Esophagus muscularis mucosa (tissue), 4 donors: ENCODE data around the gene HPD. TPM values are rescaled to one million over a fixed set of nuclear protein-coding genes. Genes with fewer than 3 reads are reported as not detected.

Experiments
- DNase-seq: peaks from one replicate; pipeline ENCODE4 v3.0.0-alpha.2; 2017; ENCODE audit errors: extremely low spot score
- H3K27ac ChIP-seq, 4 donors: fragments of 200-600 bp; sonication (generic); replicated peaks in 1 of 4; 1 replicate in 3 of 4; 2 replicates in 1 of 4; pipeline ENCODE4 v1.5.1; 2016 to 2019; ENCODE audit warnings: mild to moderate bottlenecking in 1 of 4
- H3K27me3 ChIP-seq, 4 donors: fragments of 200-600 bp; sonication (generic); one replicate each; pipeline versions ENCODE4 v1.5.1 to v1.6.0; 2016 to 2019
- H3K36me3 ChIP-seq, 4 donors: fragments of 200-600 bp; sonication (generic); one replicate each; pipeline ENCODE4 v1.5.1; 2016 to 2019
- H3K4me1 ChIP-seq, 4 donors: fragments of 200-600 bp; sonication (generic); one replicate each; pipeline ENCODE4 v1.5.1; 2016 to 2019
- H3K4me3 ChIP-seq, 4 donors: fragments of 200-600 bp; sonication (generic); 1 replicate in 2 of 4; 2 replicates in 2 of 4; pipeline ENCODE4 v1.5.1; 2016 to 2019; ENCODE audit warnings: mild to moderate bottlenecking in 4 of 4, moderate library complexity in 1 of 4
- H3K9me3 ChIP-seq, 4 donors: fragments of 200-600 bp; sonication (generic); 1 replicate in 3 of 4; 2 replicates in 1 of 4; pipeline ENCODE4 v1.5.1; 2016 to 2019
- EP300 ChIP-seq: sonication (generic); formaldehyde crosslinking; IDR thresholded peaks from one replicate; pipeline ENCODE4 v1.6.1; 2017; ENCODE audit warnings: antibody characterized with exemption
- POLR2A ChIP-seq: fragments of 450-650 bp; IDR thresholded peaks from one replicate; pipeline ENCODE4 v1.6.1; 2017; ENCODE audit warnings: antibody characterized with exemption, moderate library complexity, mild to moderate bottlenecking, low read depth
- POLR2AphosphoS5 ChIP-seq, 2 donors: sonication (generic); formaldehyde crosslinking; IDR thresholded peaks; one replicate each; pipeline ENCODE4 v1.6.1; 2017; ENCODE audit warnings: antibody characterized with exemption in 2 of 2
- WGBS: methylation state at CpG from one replicate; pipeline ENCODE4 v1.1.5; 2018; 5-methylcytosine and 5-hydroxymethylcytosine counted together
- intact Hi-C: fragments of 100-400 bp; cut with DNase I; formaldehyde crosslinking; loops from one replicate; pipeline ENCODE4 v1.15.1; 2023
- total RNA-seq, 4 donors: library from RNA; depleted of rRNA; stranded (reverse); fragments of >200 nt; gene quantifications; one replicate each; pipeline versions ENCODE4 v1.1.0 to v1.2.1, GENCODE V29; 2016
- TF ChIP-seq, protein P1 (sequence below), 3 experiments: fragments of 200-600 bp in 2 of 3; fragments of 450-650 bp in 1 of 3; sonication (generic) in 2 of 3; IDR thresholded peaks; one replicate each; pipeline ENCODE4 v1.5.1; 2017 to 2019; ENCODE audit warnings: antibody characterized with exemption in 3 of 3, mild to moderate bottlenecking in 2 of 3, moderate library complexity in 1 of 3

The HPD gene
- total RNA-seq, 4 donors from 2014 or later, result 0.65 to 3.3 (median 1.3) TPM

DNA sequence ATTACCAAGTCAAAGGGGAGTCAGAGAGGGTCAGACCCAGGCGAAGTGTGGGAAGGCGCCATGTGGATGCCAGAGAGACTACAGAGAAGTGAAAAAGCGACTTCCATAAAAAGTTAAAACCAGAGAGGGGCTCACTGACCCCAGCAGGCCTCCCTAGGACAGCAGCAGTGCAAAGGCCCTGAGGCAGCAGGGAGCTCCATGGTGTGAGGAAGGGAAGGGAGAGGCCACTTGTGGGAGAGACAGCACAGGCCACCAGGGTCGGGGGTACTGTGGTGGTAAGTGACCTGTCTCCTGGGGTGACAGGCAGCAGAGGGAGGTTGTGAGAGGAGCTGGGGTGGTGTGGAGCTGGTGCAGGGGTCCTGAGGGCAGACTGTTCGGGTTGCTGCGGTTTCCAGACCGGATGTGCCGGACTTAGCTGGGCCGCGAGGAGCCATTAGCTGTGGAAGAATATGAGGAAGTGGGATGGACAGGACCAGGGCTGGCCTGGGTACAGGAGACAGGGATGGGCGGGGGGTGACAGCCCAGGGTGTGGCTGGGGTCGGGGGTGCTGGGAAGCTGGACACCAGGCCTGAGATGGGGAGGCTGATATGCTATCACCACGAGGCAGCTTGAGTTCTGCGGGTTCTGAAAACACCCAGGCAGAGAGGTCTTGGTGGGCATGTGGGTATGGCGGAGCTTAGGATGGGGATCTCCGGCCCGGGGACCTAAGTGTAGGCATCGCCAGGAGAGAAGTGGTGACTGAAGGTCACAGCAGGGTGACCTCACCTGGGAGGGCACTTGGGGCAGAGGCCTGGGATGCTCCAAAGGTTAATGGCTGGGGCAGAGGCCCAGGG is 32.1 kb downstream of the HPD start:
- no peaks in the 10 kb centered on the region for H3K9me3 ChIP-seq
- no peak for DNase-seq
- H3K36me3 ChIP-seq, result peaks cover 53 to 100% (median 89%) of the 10 kb centered on the region in 4 donors
- TF ChIP-seq, protein P1, sequence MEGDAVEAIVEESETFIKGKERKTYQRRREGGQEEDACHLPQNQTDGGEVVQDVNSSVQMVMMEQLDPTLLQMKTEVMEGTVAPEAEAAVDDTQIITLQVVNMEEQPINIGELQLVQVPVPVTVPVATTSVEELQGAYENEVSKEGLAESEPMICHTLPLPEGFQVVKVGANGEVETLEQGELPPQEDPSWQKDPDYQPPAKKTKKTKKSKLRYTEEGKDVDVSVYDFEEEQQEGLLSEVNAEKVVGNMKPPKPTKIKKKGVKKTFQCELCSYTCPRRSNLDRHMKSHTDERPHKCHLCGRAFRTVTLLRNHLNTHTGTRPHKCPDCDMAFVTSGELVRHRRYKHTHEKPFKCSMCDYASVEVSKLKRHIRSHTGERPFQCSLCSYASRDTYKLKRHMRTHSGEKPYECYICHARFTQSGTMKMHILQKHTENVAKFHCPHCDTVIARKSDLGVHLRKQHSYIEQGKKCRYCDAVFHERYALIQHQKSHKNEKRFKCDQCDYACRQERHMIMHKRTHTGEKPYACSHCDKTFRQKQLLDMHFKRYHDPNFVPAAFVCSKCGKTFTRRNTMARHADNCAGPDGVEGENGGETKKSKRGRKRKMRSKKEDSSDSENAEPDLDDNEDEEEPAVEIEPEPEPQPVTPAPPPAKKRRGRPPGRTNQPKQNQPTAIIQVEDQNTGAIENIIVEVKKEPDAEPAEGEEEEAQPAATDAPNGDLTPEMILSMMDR (IDR thresholded peaks at IDR 0.05), result no peak
- TF ChIP-seq POLR2AphosphoS5 (IDR thresholded peaks at IDR 0.05), result no peak
- TF ChIP-seq POLR2A, result no peak
- TF ChIP-seq EP300, result no peak
- no peak overlapping the region for H3K4me3 ChIP-seq
- H3K4me1 ChIP-seq, result peaks cover 0 to 28% (median 15%) of the 10 kb centered on the region in 4 donors
- 87% methylated on average over 18 of the region's 18 CpGs for WGBS
- no peaks in the 10 kb centered on the region for H3K27me3 ChIP-seq
- intact Hi-C loops, result no loop called here
- no peak overlapping the region for H3K27ac ChIP-seq

DNA sequence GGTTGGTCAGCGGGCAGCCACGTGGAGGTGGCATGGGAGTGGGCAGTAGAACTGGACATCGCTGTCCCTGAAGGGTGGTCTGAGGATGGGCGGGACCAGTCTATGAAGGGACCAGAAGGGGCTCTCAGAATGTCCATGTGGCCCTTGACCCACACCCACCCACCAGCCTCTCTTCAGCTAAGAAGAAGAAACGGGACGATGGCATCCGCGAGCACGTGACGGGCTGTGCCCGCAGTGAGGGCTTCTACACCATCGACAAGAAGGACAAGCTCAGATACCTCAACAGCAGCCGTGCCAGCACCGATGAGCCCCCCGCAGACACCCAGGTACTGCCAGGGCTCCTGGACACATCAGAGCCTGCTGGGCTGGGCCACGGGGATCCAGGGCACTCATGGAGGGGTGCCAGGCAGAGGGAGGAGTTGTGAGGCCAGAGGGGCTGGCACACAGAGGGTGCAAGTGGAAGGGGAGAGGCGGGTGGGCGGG is 33.6 kb downstream of the HPD start:
- H3K27me3 ChIP-seq, result no peaks in the 10 kb centered on the region
- H3K9me3 ChIP-seq, result no peaks in the 10 kb centered on the region
- peaks cover 52 to 100% (median 90%) of the 10 kb centered on the region in 4 donors for H3K36me3 ChIP-seq
- DNase-seq, result no peak
- no peak overlapping the region for H3K27ac ChIP-seq
- TF ChIP-seq POLR2AphosphoS5 (IDR thresholded peaks at IDR 0.05) (no peak), EP300 (no peak), POLR2A (no peak)
- TF ChIP-seq, protein P1 (IDR thresholded peaks at IDR 0.05), result no peak
- 94% methylated on average over 18 of the region's 18 CpGs for WGBS
- H3K4me3 ChIP-seq, result no peak overlapping the region
- intact Hi-C loops, result no loop called here
- peaks cover 0 to 26% (median 15%) of the 10 kb centered on the region in 4 donors for H3K4me1 ChIP-seq

DNA sequence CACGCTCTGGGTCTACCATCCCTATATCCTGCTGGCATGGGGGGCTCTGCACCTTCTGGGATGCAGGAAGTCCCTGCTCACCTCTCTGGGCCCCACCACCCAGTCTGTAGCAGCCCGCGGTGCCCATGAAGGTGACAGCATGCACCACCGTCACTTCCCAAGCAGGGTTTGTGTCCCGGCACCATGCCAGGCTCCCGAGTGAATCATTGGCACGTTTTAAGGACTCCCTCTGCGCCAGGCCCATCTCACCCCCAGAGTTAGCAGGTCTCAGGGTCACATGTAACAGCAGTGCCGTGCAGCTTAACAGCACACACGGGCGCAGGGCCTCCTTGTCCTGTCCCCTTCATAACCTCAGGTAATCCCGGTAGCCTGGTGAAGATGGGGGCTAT is 34.9 kb downstream of the HPD start:
- WGBS, result 68% methylated on average over 9 of the region's 12 CpGs
- intact Hi-C loops, result no loop called here
- Histone ChIP-seq H3K27me3 (no peaks in the 10 kb centered on the region), H3K27ac (no peak overlapping the region), H3K4me1 (peaks cover 0 to 12% (median 8%) of the 10 kb centered on the region in 4 donors), H3K9me3 (no peaks in the 10 kb centered on the region), H3K36me3 (peaks cover 64 to 100% (median 90%) of the 10 kb centered on the region in 4 donors), H3K4me3 (no peak overlapping the region)
- DNase-seq, result no peak
- TF ChIP-seq EP300 (no peak), POLR2A (no peak), POLR2AphosphoS5 (IDR thresholded peaks at IDR 0.05) (no peak)
- TF ChIP-seq, protein P1 (IDR thresholded peaks at IDR 0.05), result no peak

DNA sequence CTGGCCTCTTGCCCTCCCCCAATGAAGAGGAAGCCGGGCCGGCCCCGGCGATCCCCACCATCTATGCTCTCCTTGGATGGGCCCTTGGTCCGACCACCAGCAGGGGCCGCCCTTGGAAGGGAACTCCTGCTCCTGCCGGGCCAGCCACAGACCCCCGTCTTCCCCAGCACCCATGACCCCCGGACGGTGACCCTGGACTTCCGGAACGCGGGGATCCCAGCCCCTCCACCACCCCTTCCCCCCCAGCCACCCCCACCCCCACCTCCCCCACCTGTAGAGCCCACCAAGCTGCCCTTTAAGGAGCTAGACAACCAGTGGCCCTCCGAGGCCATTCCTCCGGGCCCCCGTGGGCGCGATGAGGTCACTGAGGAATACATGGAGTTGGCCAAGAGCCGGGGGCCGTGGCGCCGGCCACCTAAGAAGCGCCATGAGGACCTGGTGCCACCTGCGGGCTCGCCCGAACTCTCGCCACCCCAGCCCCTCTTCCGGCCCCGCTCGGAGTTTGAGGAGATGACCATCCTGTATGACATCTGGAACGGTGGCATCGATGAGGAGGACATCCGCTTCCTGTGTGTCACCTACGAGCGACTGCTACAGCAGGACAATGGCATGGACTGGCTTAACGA is 35.4 kb downstream of the HPD start:
- Histone ChIP-seq H3K36me3 (peaks cover 62 to 100% (median 90%) of the 10 kb centered on the region in 4 donors), H3K4me3 (no peak overlapping the region), H3K27ac (no peak overlapping the region), H3K4me1 (peaks cover 0 to 10% (median 7%) of the 10 kb centered on the region in 4 donors), H3K27me3 (no peaks in the 10 kb centered on the region), H3K9me3 (no peaks in the 10 kb centered on the region)
- no peak for TF ChIP-seq EP300
- no peak for TF ChIP-seq POLR2AphosphoS5 (IDR thresholded peaks at IDR 0.05)
- TF ChIP-seq, protein P1 (IDR thresholded peaks at IDR 0.05), result no peak
- no peak for TF ChIP-seq POLR2A
- intact Hi-C loops, result no loop called here
- 90% methylated on average over 2 of the region's 36 CpGs for WGBS
- no peak for DNase-seq
